MCF 10A (cell line): ENCODE results near the gene CALML3. TPM values are rescaled to one million over a fixed set of nuclear protein-coding genes. Genes with fewer than 3 reads are reported as not detected.

Source experiments
- BruUV-seq: library from RNA; stranded (reverse); fragments of 400-500 nt; replicated peaks from 2 replicates; lab custom pipeline; 2021; lab: Mats Ljungman, UMichigan
- CTCF ChIA-PET: fragments of 300-600 bp; sonication (Branson Sonifier 250); formaldehyde crosslinking; extraction: SDS; loops from one replicate; lab custom pipeline; 2021; ENCODE audit warnings: antibody characterized with exemption, inconsistent platforms; lab: Yijun Ruan, JAX
- POLR2A ChIA-PET: fragments of 300-600, 350-650 bp; sonication (Branson Sonifier 250); formaldehyde crosslinking; extraction: SDS; loops from one replicate; lab custom pipeline; 2020; ENCODE audit warnings: antibody characterized with exemption, inconsistent platforms; lab: Yijun Ruan, JAX
- DNase-seq: peaks from one replicate; pipeline ENCODE4 v3.0.0-alpha.2; 2018; ENCODE audit not compliant: unreplicated experiment
- H3K27ac Mint-ChIP-seq: one replicate; pipeline ENCODE4 v1.8.0; 2022; ENCODE audit warnings: mild to moderate bottlenecking, low read depth, mixed read lengths; ENCODE audit not compliant: unreplicated experiment
- H3K27me3 Mint-ChIP-seq: one replicate; pipeline ENCODE4 v1.8.0; 2022; ENCODE audit warnings: mixed read lengths; ENCODE audit not compliant: insufficient read depth, unreplicated experiment
- H3K36me3 Mint-ChIP-seq: one replicate; pipeline ENCODE4 v1.8.0; 2022; ENCODE audit warnings: mild to moderate bottlenecking, moderate library complexity, mixed read lengths; ENCODE audit not compliant: insufficient read depth, unreplicated experiment
- H3K4me1 Mint-ChIP-seq: one replicate; pipeline ENCODE4 v1.8.0; 2022; ENCODE audit warnings: mixed read lengths; ENCODE audit not compliant: insufficient read depth, unreplicated experiment
- H3K4me3 Mint-ChIP-seq: one replicate; pipeline ENCODE4 v1.8.0; 2022; ENCODE audit warnings: mild to moderate bottlenecking, moderate library complexity, mixed read lengths; ENCODE audit not compliant: unreplicated experiment
- H3K9me3 Mint-ChIP-seq: one replicate; pipeline ENCODE4 v1.8.0; 2022; ENCODE audit warnings: mixed read lengths; ENCODE audit not compliant: unreplicated experiment
- CTCF ChIP-seq: fragments of 200-600 bp; IDR thresholded peaks from one replicate; pipeline ENCODE4 v1.8.0; 2022; ENCODE audit warnings: antibody characterized with exemption, mild to moderate bottlenecking; ENCODE audit not compliant: unreplicated experiment
- intact Hi-C: fragments of 100-400 bp; cut with micrococcal nuclease; formaldehyde crosslinking; loops from 2 replicates; pipeline ENCODE4 v1.14.1; 2022
- total RNA-seq: library from RNA; stranded (reverse); gene quantifications from 2 replicates; pipeline ENCODE4 v1.2.3, GENCODE V29; 2022

The CALML3 gene
- total RNA-seq, 1 experiment from 2014 or later = 0.75 TPM

- DNase-seq = no peak
- Mint-ChIP-seq H3K4me3 (no peak overlapping the region), H3K4me1 (peaks cover 3% of the 10 kb centered on the region), H3K27ac (peak overlapping the region; percentile 44), H3K27me3 (no peaks in the 10 kb centered on the region), H3K36me3 (no peaks in the 10 kb centered on the region), H3K9me3 (no peaks in the 10 kb centered on the region)
- intact Hi-C loops = no loop called here
- ChIA-PET CTCF (interaction anchor here (2.1 kb wide), 1 partner anchor 111 kb away, joined by 8 read pairs; no protein-coding TSS in a partner anchor), POLR2A (no interaction called here)
- no TSS peak for BruUV-seq
- no peak for TF ChIP-seq CTCF
These were observed 12.4 kb upstream of the CALML3 start for GRCh38 chr10:5512331-5512730.

GRCh38 chr10:5512881-5513612 lies 11.7 kb upstream of the CALML3 start:
- Mint-ChIP-seq H3K4me3 (no peak overlapping the region), H3K27me3 (no peaks in the 10 kb centered on the region), H3K9me3 (no peaks in the 10 kb centered on the region), H3K27ac (no peak overlapping the region), H3K36me3 (no peaks in the 10 kb centered on the region), H3K4me1 (no peaks in the 10 kb centered on the region)
- ChIA-PET CTCF (interaction anchor here (2.1 kb wide), 1 partner anchor 110 kb away, joined by 8 read pairs; no protein-coding TSS in a partner anchor), POLR2A (interaction anchor here (1.7 kb wide), 1 partner anchor 11 kb away, joined by 5 read pairs; no protein-coding TSS in a partner anchor)
- intact Hi-C loops = no loop called here
- TF ChIP-seq CTCF = no peak
- BruUV-seq = no TSS peak
- DNase-seq = no peak

GRCh38 chr10:5514226-5514850 lies 10.4 kb upstream of the CALML3 start:
- BruUV-seq = no TSS peak

More at GRCh38 chr10:5514226-5514850, 10.4 kb upstream of the CALML3 start:
- intact Hi-C loops = no loop called here
- no peak for DNase-seq
- Mint-ChIP-seq H3K36me3 (no peaks in the 10 kb centered on the region), H3K9me3 (no peaks in the 10 kb centered on the region), H3K27me3 (no peaks in the 10 kb centered on the region), H3K4me3 (no peak overlapping the region), H3K27ac (no peak overlapping the region), H3K4me1 (no peaks in the 10 kb centered on the region)
- ChIA-PET CTCF (no interaction called here), POLR2A (interaction anchor here (1.1 to 1.8 kb wide), 3 partner anchors 13 to 21 kb away, joined by 3 to 6 read pairs (median 5); no protein-coding TSS in a partner anchor)
- no peak for TF ChIP-seq CTCF
